GM19025 (cell line): ENCODE results near the gene KCNA10.

Experiments
- ATAC-seq: cut with Tn5 transposase; IDR thresholded peaks from one replicate; pipeline ENCODE4 v1.9.1; 2021; ENCODE audit warnings: mild to moderate bottlenecking, low read depth, moderate library complexity; ENCODE audit not compliant: unreplicated experiment

Gene KCNA10

GRCh38 chr1:110502402-110503151 is 16.4 kb downstream of the KCNA10 start:
- no peak for ATAC-seq

- no peak for ATAC-seq
Measured at GRCh38 chr1:110501488-110502132, 17.4 kb downstream of the KCNA10 start.

DNA sequence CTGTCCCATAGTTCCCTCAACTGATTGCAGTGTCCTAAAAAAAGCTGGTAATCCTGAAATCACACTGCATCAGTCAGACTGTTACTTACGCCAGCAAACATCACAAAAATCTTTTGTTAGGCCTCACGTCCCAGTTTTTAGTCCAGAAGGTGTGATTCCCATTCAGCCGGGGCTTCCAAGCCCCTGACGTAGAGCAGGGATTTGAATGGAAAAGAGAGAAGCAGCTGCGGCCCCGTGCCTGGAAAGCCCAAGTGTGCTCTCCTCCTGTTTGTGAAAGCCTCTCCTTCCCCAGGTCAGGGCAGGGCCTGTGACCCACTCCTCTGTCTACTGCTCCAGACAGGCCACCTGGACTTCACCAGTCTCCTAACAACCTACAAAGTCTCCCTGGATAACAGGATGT is 20.7 kb downstream of the KCNA10 start:
- no peak for ATAC-seq

DNA sequence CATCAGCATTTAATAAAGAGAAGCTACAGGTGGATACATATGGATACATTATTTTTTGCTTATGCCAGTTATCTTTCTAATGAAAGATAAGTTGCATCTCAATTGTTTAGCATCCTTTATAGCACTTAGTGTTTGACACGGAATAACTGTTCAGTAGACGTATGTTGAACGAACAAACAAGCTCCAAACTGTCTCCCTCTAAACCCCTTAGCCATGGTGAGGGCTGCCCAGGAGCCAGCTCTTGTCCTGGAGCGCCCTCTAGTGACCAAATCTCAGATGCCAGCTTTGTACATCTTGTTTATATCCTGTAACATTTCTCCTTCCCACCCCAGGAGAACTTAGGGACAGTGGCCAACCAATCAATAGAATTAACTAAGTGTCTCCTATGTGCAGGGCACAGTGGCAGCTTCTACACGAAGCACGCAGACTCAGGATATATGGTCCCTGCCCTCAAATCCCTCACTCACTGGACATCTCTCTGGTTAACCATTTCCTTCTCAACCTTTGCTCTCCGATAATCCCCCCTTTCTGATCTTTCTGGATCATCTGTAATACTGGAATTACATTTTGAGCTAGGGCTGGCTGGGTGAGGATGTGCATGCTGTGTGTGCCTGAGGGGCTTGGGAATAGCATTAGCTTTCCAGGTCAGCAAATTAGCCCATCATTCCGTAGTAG is 22.9 kb downstream of the KCNA10 start:
- no peak for ATAC-seq

GRCh38 chr1:110494522-110495406 is 24.2 kb downstream of the KCNA10 start:
- ATAC-seq = no peak

- no peak for ATAC-seq
Measured at GRCh38 chr1:110494036-110494435, 24.9 kb downstream of the KCNA10 start.

DNA sequence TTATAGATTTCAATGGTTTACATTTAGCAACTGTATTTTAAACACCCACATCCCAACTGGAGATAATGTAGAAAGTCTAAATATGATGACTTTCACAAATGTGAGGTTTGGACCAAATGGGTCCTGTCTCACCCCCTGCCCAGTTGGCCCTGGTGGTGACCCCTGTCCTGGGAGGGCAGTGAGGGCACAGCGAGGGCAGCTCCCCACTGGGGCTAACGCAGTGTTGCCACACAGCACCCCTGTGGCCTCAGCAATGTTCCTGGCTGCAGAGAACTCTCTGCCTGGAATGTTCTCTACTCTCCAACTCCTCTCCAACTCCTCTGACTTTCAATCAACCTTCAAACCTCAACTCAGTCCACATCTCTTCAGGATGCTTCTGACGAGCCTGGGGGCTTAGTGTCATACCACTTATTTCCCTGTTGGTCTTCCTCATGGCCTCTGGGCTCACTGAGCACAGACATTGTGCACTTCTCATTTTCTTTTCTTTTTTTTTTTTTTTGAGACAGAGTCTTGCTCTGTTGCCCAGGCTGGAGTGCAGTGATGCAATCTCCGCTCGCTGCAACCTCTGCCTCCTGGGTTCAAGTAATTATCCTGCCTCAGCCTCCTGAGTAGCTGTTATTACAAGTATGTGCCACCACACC is 25.8 kb downstream of the KCNA10 start:
- ATAC-seq = no peak

DNA sequence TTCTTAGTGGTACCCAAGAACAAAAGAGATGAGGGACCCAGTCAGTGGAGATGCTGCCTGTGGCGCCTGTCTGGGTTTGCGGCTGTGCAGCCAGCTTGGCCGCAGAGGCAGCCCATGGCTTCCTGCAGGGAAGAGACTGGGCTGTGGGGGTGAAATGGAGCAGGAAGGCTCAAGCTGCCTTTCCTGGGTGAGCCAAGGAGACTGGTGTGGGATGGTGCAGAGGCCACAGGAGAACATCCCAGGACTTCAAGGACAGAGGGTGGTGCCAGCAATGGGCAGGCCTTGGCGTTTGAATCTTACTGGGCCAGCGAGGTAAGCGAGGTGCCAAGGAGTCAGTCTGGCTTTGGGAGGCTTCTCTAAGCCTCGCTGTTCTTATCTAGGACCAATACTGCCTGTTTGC is 26.4 kb downstream of the KCNA10 start:
- no peak for ATAC-seq

DNA sequence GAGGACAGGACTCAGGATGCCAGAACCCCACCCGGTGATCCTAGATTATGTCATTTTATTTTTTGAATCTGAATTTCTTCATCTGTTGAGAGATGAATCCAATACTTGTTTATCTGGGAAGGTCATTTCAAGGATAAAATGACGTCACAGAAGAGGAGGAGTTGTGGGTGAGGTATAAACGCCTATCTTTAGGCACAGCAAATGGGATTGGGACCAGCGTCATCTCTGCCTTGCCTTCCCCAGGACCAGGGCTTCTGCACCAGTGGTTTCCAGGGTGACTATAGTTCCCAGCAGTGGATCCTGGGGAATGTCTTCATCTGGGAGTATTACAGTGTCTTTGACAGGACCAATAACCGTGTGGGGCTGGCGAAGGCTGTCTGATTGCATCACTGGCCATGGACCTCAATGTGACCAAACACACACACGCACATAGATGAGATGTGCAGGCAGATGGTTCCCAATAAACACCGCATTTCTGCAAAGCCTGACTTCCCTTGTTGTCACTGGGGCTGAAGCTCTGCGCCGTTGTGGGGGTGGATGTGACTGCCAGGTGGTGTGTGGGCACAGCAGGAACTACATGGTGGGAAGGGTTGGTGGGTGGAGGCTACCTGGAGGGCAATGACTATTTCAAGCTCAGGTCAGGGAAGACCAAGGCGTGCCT is 28.1 kb downstream of the KCNA10 start:
- ATAC-seq = no peak

DNA sequence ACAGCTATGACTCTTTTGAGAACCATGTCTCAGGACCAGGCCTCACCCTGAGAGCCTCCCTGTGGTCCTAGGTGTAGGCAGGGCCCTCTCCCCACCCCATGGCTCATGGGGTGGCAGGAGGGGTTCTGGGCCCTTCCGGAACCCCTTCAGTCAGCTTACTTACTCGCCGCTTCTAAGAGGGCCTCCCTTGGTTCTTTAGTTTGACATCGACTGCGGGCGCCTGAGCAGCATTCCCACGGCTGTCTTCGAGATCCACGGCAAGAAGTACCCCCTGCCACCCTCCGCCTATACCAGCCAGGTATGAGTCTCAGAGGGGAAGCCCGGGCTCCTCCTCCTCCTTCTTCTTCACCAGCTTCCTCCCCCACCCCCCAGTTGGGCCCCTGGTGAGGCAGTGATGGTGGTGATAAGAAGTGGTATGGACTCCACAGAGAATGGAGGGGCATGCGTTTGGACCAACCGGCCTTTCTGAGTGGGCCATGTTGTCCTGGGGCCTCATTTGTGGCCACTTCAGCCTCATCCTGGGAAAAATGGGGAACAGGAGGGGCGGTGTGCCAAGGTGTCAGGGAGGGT is 28.9 kb downstream of the KCNA10 start:
- ATAC-seq = no peak

DNA sequence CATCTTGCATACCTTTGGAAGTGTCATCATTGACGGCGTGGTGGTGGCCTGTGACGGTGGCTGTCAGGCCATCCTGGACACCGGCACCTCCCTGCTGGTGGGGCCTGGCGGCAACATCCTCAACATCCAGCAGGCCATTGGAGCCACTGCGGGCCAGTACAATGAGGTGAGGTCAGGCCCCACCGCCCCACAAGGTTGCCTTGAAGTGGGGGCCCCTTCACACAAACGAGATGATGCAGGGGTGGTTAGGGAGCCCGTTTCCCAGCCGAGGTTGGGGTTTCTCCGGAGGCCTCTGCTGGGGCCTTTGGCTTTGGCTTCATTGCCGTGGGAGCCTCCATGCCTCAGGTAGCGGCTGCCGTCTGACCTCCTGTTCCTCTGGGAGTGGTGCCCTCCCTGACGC is 29.6 kb downstream of the KCNA10 start:
- ATAC-seq = no peak

DNA sequence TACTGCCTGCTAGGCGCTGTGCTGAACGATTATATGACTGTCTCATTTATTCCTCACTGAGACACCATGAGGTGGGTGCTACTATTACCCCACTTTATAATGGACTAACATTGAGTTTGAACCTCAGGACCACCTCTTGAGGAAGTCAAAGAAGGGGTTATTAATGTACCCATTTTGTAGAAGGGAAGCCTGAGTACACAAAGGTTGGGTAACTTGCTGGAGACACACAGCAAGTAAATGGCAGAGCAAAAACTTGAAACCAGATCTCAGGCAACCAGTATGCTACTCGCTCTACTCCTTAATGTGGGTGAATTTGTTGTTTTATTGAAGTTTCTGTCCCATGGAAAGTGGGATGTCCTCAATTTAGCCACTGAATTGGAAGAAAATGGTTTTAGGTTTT is 30.1 kb downstream of the KCNA10 start:
- no peak for ATAC-seq

DNA sequence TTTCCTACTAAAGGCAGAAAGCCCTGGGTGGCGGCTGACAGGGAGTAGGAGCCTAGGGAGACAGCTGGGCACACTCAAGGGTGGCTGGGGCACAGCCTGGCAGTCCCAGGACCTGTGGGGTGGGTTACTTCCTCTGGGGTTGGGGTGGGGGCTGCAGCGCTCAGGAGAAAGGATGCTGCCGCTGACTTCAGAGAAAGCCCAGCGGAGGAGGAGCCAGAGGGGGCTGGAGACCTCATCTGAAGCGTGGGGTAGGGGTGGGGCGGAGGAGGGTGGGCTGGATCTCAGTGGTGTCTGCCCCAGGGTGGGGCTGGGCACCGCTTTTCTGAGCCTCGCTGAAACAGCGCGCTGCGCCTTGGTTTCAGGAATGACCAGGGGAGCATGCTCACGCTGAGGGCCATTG is 30.8 kb downstream of the KCNA10 start:
- ATAC-seq = no peak

DNA sequence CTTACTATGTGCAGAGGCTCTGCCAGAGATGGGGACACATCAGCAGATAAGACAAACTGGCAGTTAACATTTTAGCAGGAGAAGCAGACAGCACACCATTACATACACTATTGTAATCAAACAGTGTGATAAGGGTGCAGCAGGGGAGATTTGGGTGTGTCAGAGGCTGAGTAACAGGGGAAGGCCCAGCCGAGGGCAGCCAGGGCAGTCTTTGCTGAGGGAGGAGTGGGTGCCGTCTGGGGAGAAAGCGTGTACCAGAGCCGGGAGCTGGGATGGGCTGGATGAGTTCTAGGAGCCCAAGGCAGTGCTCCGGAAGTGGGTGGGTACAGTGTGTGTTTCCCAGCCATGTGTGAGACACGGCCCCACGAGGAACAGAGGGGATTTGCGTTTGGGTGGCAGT is 31.2 kb downstream of the KCNA10 start:
- no peak for ATAC-seq

GRCh38 chr1:110485725-110486124 is 33.2 kb downstream of the KCNA10 start:
- ATAC-seq = no peak

- no peak for ATAC-seq
Measured at GRCh38 chr1:110484801-110485200, 34.2 kb downstream of the KCNA10 start.

- ATAC-seq = no peak
Measured at GRCh38 chr1:110483308-110483685, 35.7 kb downstream of the KCNA10 start.

- no peak for ATAC-seq
Measured at GRCh38 chr1:110482662-110483307, 36.2 kb downstream of the KCNA10 start.
